Epithelial cell of esophagus (primary cell): ENCODE measurements around the gene XAF1.

Source experiments
- DNase-seq: peaks from one replicate; pipeline ENCODE4 v3.0.0; 2010; ENCODE audit warnings: low read depth
- H3K4me3 ChIP-seq: 2 replicates; pipeline ENCODE4 v1.5.1; 2011; ENCODE audit warnings: mild to moderate bottlenecking, low read length, control low read depth
- TF ChIP-seq, protein P1 (sequence below): IDR thresholded peaks from 2 replicates; pipeline ENCODE4 v1.5.1; 2011; ENCODE audit warnings: low read depth, mild to moderate bottlenecking, low read length, control low read depth, inconsistent platforms; ENCODE audit not compliant: insufficient read depth; ENCODE audit errors: missing control alignments

XAF1 gene

DNA sequence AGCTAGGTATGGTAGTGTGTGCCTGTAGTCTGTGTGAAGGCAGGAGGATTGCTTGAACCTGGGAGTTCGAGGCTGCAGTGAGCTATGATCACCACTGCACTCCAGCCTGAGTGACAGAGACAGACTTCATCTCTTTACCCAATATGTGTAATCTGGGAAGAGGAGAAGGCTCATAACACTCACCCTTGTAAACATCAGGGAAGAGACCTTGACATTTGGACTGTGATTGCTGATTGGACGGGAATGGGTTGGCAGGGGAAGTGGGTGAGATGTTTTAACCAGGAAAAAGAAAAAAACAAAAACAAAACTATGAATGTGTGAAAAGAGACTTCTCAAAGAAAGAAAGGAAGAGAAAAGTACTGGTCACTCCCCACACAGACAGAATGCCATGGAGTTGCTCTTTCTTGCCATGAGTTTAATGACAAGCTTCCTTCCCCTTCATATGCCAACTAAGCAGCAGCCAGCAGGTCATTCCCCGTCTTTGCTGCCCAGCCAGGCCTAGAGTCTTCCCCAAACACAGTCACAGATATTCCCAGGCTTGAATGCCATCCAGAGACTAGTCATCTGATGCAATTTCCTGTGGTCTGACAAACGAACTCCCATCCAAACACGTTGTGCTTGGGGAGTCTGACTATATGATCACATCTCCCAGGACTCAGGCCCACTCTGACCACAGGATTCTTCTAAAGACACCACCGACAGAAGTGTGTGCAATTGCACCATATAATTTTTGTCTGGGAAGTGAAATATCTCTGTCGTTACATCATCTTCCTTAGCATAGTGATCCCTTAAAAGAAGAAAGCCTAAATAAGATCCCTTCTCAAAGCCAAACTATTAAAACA lies 3.6 kb upstream of the XAF1 start:
- H3K4me3 ChIP-seq, result no peak overlapping the region
- TF ChIP-seq, protein P1, sequence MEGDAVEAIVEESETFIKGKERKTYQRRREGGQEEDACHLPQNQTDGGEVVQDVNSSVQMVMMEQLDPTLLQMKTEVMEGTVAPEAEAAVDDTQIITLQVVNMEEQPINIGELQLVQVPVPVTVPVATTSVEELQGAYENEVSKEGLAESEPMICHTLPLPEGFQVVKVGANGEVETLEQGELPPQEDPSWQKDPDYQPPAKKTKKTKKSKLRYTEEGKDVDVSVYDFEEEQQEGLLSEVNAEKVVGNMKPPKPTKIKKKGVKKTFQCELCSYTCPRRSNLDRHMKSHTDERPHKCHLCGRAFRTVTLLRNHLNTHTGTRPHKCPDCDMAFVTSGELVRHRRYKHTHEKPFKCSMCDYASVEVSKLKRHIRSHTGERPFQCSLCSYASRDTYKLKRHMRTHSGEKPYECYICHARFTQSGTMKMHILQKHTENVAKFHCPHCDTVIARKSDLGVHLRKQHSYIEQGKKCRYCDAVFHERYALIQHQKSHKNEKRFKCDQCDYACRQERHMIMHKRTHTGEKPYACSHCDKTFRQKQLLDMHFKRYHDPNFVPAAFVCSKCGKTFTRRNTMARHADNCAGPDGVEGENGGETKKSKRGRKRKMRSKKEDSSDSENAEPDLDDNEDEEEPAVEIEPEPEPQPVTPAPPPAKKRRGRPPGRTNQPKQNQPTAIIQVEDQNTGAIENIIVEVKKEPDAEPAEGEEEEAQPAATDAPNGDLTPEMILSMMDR, result no peak

DNA sequence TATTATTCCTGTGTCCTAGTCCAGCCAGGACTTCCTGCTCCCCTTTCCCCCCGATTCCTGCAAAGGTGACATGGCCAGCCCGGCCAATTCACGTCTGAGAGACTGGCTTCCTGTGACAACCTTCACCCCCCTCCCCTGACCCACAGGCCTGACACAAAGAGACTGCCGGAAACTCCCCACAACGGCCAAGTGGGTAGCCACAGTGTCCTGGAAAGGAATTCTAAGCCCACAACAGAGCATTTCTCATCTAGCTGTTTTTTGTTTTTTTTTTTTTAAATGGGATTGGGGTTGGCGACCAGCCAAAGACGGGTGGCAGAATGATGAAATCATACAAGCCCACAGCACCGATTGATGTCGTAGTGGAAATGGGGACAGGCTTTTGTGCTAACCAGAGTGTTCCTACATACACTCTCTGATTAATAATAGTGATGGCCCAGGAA lies 2.8 kb upstream of the XAF1 start:
- DNase-seq, result peak; percentile 5
- TF ChIP-seq, protein P1, result no peak
- no peak overlapping the region for H3K4me3 ChIP-seq

More for the DNA sequence above, 3.6 kb upstream of the XAF1 start:
- DNase-seq, result peak; percentile 94

DNA sequence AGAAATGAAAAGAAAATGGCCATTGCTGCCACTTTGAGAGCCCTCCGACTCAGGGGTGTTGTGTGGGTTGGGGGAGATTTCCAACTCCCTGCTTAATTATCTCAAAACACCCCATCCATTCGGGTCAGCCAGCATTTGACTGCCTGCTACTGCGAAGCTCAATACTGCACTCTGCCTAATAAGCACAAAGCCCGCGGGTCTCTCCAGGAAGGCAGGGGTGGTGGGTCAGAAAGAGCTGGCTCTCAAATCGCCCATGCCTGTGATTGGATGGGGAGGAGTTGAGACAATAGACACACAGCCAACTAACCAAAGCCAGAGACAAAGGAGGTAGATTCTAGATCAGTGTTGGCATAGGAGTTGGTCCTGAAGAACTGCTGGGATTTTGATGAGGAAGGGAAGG lies 2.3 kb upstream of the XAF1 start:
- TF ChIP-seq, protein P1, result no peak
- no peak overlapping the region for H3K4me3 ChIP-seq
- no peak for DNase-seq

DNA sequence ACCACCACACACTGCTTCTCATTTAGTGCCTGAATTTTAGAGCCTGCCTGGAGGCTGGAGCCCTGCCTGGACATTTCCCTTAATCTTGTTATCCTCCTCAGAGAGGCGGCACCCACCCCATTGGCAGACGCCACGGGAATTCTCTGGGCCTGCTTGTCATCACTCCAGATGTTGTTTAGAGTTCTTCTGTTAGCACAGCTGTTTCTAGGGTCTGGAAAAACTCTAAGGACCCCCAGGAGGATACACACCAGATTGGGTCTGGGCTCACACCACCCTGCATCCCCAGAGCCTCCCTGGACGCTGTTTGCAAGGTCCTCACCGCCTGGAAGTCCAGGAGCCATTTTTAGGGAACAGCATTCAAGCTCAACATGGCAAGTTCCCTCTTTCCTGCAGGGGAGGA lies 565 bp upstream of the XAF1 start:
- TF ChIP-seq, protein P1, result no peak
- H3K4me3 ChIP-seq, result no peak overlapping the region
- no peak for DNase-seq

DNA sequence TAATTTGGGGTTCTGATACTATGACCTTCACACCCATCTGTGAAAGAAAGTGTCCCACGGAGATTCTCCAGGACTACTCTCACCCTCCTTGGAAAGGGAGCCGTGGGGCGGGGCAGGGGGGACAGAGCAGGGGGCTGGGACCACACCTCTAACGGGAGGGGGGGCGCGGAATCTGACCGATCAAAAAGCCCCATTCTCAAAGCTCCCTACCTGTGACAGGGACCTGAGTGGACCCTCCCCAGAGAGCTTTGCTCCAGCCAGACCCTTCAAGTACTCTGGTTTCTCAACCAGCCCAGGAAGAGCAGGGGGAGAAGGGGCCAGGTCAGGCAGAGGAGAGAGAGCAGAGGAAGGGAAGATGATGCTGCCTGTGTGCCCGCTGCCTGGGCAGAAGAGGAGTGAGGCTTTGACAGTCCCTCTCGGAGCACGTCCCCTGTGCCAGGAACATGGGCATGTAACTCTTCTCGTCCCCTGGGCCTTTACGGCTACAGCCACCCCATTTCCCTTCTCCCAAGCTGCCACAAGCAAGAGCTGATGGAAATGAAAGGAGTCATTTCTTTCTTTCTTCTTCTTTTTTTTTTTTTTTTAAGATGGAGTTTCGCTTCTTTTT lies 682 bp downstream of the XAF1 start:
- TF ChIP-seq, protein P1, result no peak
- no peak for DNase-seq
- no peak overlapping the region for H3K4me3 ChIP-seq

DNA sequence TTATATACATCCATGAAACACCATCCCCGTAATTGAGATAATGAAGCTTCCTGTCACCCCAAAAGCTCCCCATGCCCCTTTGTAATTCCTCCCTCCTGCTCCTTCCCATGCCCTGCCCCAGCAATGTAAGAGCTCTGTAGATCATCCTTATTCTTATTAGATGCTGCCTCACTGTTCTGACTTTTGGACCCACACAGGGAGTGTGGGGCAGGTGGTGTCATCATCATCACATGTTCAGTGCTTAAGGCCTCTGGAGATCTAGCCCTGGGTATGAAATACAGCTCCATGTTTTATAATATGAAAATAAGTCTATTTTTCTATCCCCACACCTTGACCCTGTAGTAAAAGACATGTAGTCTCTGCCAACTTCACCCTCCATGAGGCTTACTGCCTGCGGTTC lies 1.9 kb downstream of the XAF1 start:
- DNase-seq, result no peak
- H3K4me3 ChIP-seq, result no peak overlapping the region
- TF ChIP-seq, protein P1, result no peak
